ENCODE data around the gene ADRA2C.

GRCh38 chr4:3788366-3788660, 22.1 kb downstream of the ADRA2C start:
- no peak for TF ChIP-seq CTCF (IDR thresholded peaks at IDR 0.05; ENCODE audit: borderline replicate concordance, extremely low read depth, low read length, poor library complexity, severe bottlenecking)
- TF ChIP-seq EZH2 (IDR thresholded peaks at IDR 0.05; ENCODE audit: borderline replicate concordance, low read depth, low read length, severe bottlenecking) = no peak
